HCT116 (cell line): ENCODE results near the gene OR2V2. TPM values are rescaled to one million over a fixed set of nuclear protein-coding genes. Genes with fewer than 3 reads are reported as not detected.

Experiments
- ATAC-seq: fragments of 200-7000 bp; cut with Tn5 transposase; 2 replicates; pipeline ENCODE4 v1.9.1; 2020; ENCODE audit warnings: mild to moderate bottlenecking, moderate library complexity
- BruUV-seq: library from RNA; stranded (reverse); fragments of 400-500 nt; replicated peaks from 2 replicates; lab custom pipeline; 2021; lab: Mats Ljungman, UMichigan
- CTCF ChIA-PET: fragments of 300-600 bp; sonication (Branson Sonifier 250); formaldehyde crosslinking; loops from one replicate; lab custom pipeline; 2021; ENCODE audit warnings: antibody characterized with exemption; lab: Charles Lee
- POLR2A ChIA-PET: fragments of 300-600, 350-600 bp; sonication (Branson Sonifier 250); formaldehyde crosslinking; loops from one replicate; lab custom pipeline; 2021; ENCODE audit warnings: antibody characterized with exemption; lab: Charles Lee
- RAD21 ChIA-PET, 2 experiments: fragments of 300-600 bp; sonication (Branson Sonifier 250); formaldehyde crosslinking; loops; one replicate each; lab custom pipeline; 2023; ENCODE audit warnings: low total read pairs in 2 of 2; ENCODE audit not compliant: uncharacterized antibody in 2 of 2, unreplicated experiment in 2 of 2, low non-redundant PET in 1 of 2; lab: Charles Lee
- DNase-seq: peaks from one replicate; pipeline ENCODE4 v3.0.0-alpha.2; 2010; ENCODE audit warnings: low read depth, low spot score
- H2AFZ ChIP-seq: fragments of 200-600 bp; shearing (Covaris generic), sonication (generic); 2 replicates; pipeline ENCODE4 v1.6.1; 2017; ENCODE audit warnings: low read depth, mixed run types, mixed read lengths, antibody characterized with exemption, low read length; ENCODE audit not compliant: poor library complexity, severe bottlenecking
- H3K27ac ChIP-seq: 2 replicates; pipeline ENCODE4 v1.5.1; 2012; ENCODE audit warnings: low read depth, low read length
- H3K27me3 ChIP-seq: fragments of 200-600 bp; sonication (generic); 2 replicates; pipeline ENCODE4 v1.6.1; 2016; ENCODE audit warnings: mixed run types, low read length, mixed read lengths; ENCODE audit not compliant: insufficient read depth
- H3K36me3 ChIP-seq, 2 experiments: fragments of 200-500 bp in 1 of 2; fragments of 200-600 bp in 1 of 2; sonication (Bioruptor generic) in 1 of 2; sonication (generic) in 1 of 2; 2 replicates each; pipeline versions ENCODE4 v1.5.1 to v1.6.1; 2014 to 2016; ENCODE audit warnings: low read length in 2 of 2, inconsistent platforms in 1 of 2, mixed read lengths in 1 of 2, mixed run types in 1 of 2; ENCODE audit not compliant: insufficient read depth in 2 of 2, control insufficient read depth in 1 of 2
- H3K4me1 ChIP-seq, 2 experiments: fragments of 200-600 bp in 1 of 2; sonication (generic) in 1 of 2; 2 replicates each; pipeline versions ENCODE4 v1.5.1 to v1.6.1; 2012 to 2017; ENCODE audit warnings: low read length in 2 of 2, inconsistent platforms in 1 of 2, mild to moderate bottlenecking in 1 of 2, mixed read lengths in 1 of 2, mixed run types in 1 of 2, moderate library complexity in 1 of 2; ENCODE audit not compliant: insufficient read depth in 2 of 2, control insufficient read depth in 1 of 2
- H3K4me2 ChIP-seq: fragments of 200-600 bp; sonication (generic); 2 replicates; pipeline ENCODE4 v1.6.1; 2017; ENCODE audit warnings: mixed run types, low read length, mixed read lengths
- H3K4me3 ChIP-seq, 2 experiments: fragments of 200-600 bp in 1 of 2; sonication (generic) in 1 of 2; replicated peaks in 1 of 2; 2 replicates each; pipeline ENCODE4 v1.5.1; 2011 to 2016; ENCODE audit warnings: low read length in 2 of 2, control low read depth in 1 of 2, low read depth in 1 of 2, mild to moderate bottlenecking in 1 of 2, mixed read lengths in 1 of 2, mixed run types in 1 of 2
- H3K79me2 ChIP-seq: fragments of 200-600 bp; sonication (generic); 2 replicates; pipeline ENCODE4 v1.6.1; 2017; ENCODE audit warnings: mild to moderate bottlenecking, mixed run types, low read length, moderate library complexity, mixed read lengths; ENCODE audit not compliant: insufficient read depth
- H3K9ac ChIP-seq: fragments of 200-600 bp; sonication (generic); 2 replicates; pipeline ENCODE4 v1.6.1; 2016; ENCODE audit warnings: low read length, mixed read lengths
- H3K9me2 ChIP-seq: fragments of 200-600 bp; sonication (generic), shearing (Covaris generic); 2 replicates; pipeline ENCODE4 v1.6.1; 2017; ENCODE audit warnings: mixed run types, mild to moderate bottlenecking, moderate library complexity; ENCODE audit not compliant: insufficient read depth
- H3K9me3 ChIP-seq, 2 experiments: fragments of 200-500 bp in 1 of 2; fragments of 200-600 bp in 1 of 2; sonication (Bioruptor generic) in 1 of 2; sonication (generic) in 1 of 2; 2 replicates each; pipeline ENCODE4 v1.6.1; 2014 to 2017; ENCODE audit warnings: low read length in 2 of 2, mixed read lengths in 2 of 2, inconsistent platforms in 1 of 2, low read depth in 1 of 2, mild to moderate bottlenecking in 1 of 2, mixed run types in 1 of 2, moderate library complexity in 1 of 2; ENCODE audit not compliant: control insufficient read depth in 1 of 2, insufficient read depth in 1 of 2
- H4K20me1 ChIP-seq: fragments of 200-600 bp; sonication (generic), shearing (Covaris generic); 2 replicates; pipeline ENCODE4 v1.6.1; 2017; ENCODE audit warnings: mixed run types, mild to moderate bottlenecking, moderate library complexity; ENCODE audit not compliant: insufficient read depth
- CBX3 ChIP-seq: IDR thresholded peaks from 2 replicates; pipeline ENCODE4 v1.6.1; 2012; ENCODE audit warnings: low read depth
- CEBPB ChIP-seq: IDR thresholded peaks from 2 replicates; pipeline ENCODE4 v1.6.1; 2012; ENCODE audit warnings: low read depth
- CTCF ChIP-seq, 3 experiments: fragments of 200-600 bp in 1 of 3; sonication (generic) in 1 of 3; IDR thresholded peaks in 2 of 3; conservative IDR thresholded peaks in 1 of 3; 2 replicates each; pipeline ENCODE4 v1.5.1; 2012 to 2017; ENCODE audit warnings: low read depth in 2 of 3, low read length in 2 of 3, antibody characterized with exemption in 1 of 3, borderline replicate concordance in 1 of 3, control low read depth in 1 of 3, mild to moderate bottlenecking in 1 of 3, mixed read lengths in 1 of 3, mixed run types in 1 of 3, moderate library complexity in 1 of 3; ENCODE audit not compliant: insufficient read depth in 1 of 3
- ELF1 ChIP-seq: IDR thresholded peaks from 2 replicates; pipeline ENCODE4 v1.6.1; 2012; ENCODE audit warnings: low read depth, borderline replicate concordance
- EZH2phosphoT487 ChIP-seq: fragments of 200-600 bp; IDR thresholded peaks from 2 replicates; pipeline ENCODE4 v1.6.1; 2018; ENCODE audit warnings: antibody characterized with exemption, borderline replicate concordance
- FOSL1 ChIP-seq: IDR thresholded peaks from 2 replicates; pipeline ENCODE4 v1.6.1; 2012; ENCODE audit warnings: low read depth
- JUND ChIP-seq: IDR thresholded peaks from 2 replicates; pipeline ENCODE4 v1.6.1; 2012
- RAD21 ChIP-seq: IDR thresholded peaks from 2 replicates; pipeline ENCODE4 v1.6.1; 2012; ENCODE audit warnings: low read depth, mild to moderate bottlenecking
- SIN3A ChIP-seq: IDR thresholded peaks from 2 replicates; pipeline ENCODE4 v1.6.1; 2012; ENCODE audit warnings: low read depth
- YY1 ChIP-seq: IDR thresholded peaks from 2 replicates; pipeline ENCODE4 v1.6.1; 2011; ENCODE audit warnings: low read length, low read depth, moderate library complexity, mild to moderate bottlenecking; ENCODE audit not compliant: insufficient replicate concordance; ENCODE audit errors: extremely low read depth
- ZBTB33 ChIP-seq: IDR thresholded peaks from 2 replicates; pipeline ENCODE4 v1.6.1; 2011; ENCODE audit warnings: mild to moderate bottlenecking, low read length, moderate library complexity; ENCODE audit not compliant: insufficient replicate concordance; ENCODE audit errors: extremely low read depth
- ZFX ChIP-seq: fragments of 450-650 bp; IDR thresholded peaks from 2 replicates; pipeline ENCODE4 v1.6.1; 2017
- ZNF274 ChIP-seq: fragments of 200-500 bp; sonication (Bioruptor generic); IDR thresholded peaks from 2 replicates; pipeline ENCODE4 v1.6.1; 2014; ENCODE audit warnings: mild to moderate bottlenecking, low read depth, low read length, inconsistent platforms
- intact Hi-C: fragments of 100-400 bp; cut with micrococcal nuclease; formaldehyde crosslinking; loops from 2 replicates; pipeline ENCODE4 v1.10.0; 2022
- total RNA-seq: library from RNA; stranded (reverse); gene quantifications from one replicate; pipeline ENCODE4 v1.2.1, GENCODE V29; 2021; ENCODE audit not compliant: unreplicated experiment

The OR2V2 gene
- total RNA-seq, 1 experiment from 2014 or later: not detected

GRCh38 chr5:181168595-181169118 lies 21.3 kb downstream of the OR2V2 start:
- no peak for TF ChIP-seq ZBTB33
- TF ChIP-seq ELF1: no peak
- no peak for TF ChIP-seq FOSL1
- no peak for TF ChIP-seq YY1
- TF ChIP-seq ZFX: no peak
- TF ChIP-seq RAD21: no peak
- TF ChIP-seq EZH2phosphoT487: no peak
- TF ChIP-seq CEBPB: no peak
- TF ChIP-seq CBX3: no peak
- no peak for TF ChIP-seq ZNF274
- no peak for TF ChIP-seq JUND
- no peak for TF ChIP-seq SIN3A
- no peak for TF ChIP-seq CTCF (IDR thresholded peaks at IDR 0.05 in 2 of 3, conservative IDR thresholded peaks at IDR 0.05 in 1 of 3; ENCODE audit: borderline replicate concordance in 1 of 3, insufficient read depth in 1 of 3, low read depth in 2 of 3, low read length in 2 of 3)
- intact Hi-C loops: no loop called here
- H3K79me2 ChIP-seq: no peaks in the 10 kb centered on the region
- ATAC-seq (no peak), DNase-seq (no peak)
- H4K20me1 ChIP-seq: no peaks in the 10 kb centered on the region
- peaks cover 18 to 52% of the 10 kb centered on the region in 2 experiments; a peak in 3 of 4 replicates for H3K4me1 ChIP-seq
- H3K4me3 ChIP-seq: peak overlapping the region in 1 of 2 experiments; percentile 7; a peak in 1 of 4 replicates
- no peaks in the 10 kb centered on the region for H3K36me3 ChIP-seq
- H3K27ac ChIP-seq: no peak overlapping the region
- BruUV-seq: no TSS peak
- 0 out of 2 replicates have a peak overlapping the region, but pooled peaks have one; percentile 1 for H3K9ac ChIP-seq
- no peaks in the 10 kb centered on the region for H3K27me3 ChIP-seq
- peak overlapping the region; percentile 91 for H2AFZ ChIP-seq
- ChIA-PET RAD21 (no interaction called here), POLR2A (no interaction called here), CTCF (interaction anchor here (0.8 to 2.2 kb wide), 7 partner anchors 16 to 300 kb away, joined by 3 to 9 read pairs (median 5); no protein-coding TSS in a partner anchor)
- H3K9me3 ChIP-seq: no peaks in the 10 kb centered on the region
- no peaks in the 10 kb centered on the region for H3K9me2 ChIP-seq
- peak overlapping the region; percentile 45 for H3K4me2 ChIP-seq
